ENCODE data around the gene CEBPG.

Gene CEBPG

DNA sequence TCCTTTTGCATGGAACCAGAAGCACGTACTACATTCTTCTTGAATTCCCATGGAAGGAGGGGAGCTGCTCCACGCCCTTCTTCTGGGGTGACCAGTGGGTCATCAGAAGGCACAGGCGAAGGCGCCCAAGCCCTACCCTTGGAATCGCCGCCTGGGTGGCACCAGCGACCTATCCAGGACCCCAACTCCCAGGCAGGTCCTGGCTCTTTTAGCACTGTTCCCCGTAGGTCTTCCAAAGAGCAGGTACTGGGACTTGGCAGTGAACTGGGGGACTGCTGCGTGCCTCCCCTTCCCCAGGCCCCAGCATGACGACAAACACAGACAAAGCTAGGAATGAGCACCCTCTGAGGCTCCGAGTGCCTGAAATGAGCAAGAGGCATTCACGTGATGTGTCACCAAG is 45.0 kb downstream of the CEBPG start:
- Histone ChIP-seq H3K36me3 (ENCODE audit: control insufficient read depth, insufficient read depth, low read length) (no peaks in the 10 kb centered on the region), H3K4me1 (ENCODE audit: control insufficient read depth, insufficient read depth, low read length) (peaks cover 8% of the 10 kb centered on the region; the same call in 1 of the 2 replicates), H3K9ac (ENCODE audit: low read depth, low read length) (no peak overlapping the region), H3K27me3 (ENCODE audit: control insufficient read depth, insufficient read depth, low read length) (no peaks in the 10 kb centered on the region), H3K9me3 (ENCODE audit: control insufficient read depth, insufficient read depth, low read length) (no peaks in the 10 kb centered on the region), H3K27ac (ENCODE audit: low read depth, low read length) (no peak overlapping the region), H3K4me3 (ENCODE audit: low read depth, low read length) (no peak overlapping the region)

DNA sequence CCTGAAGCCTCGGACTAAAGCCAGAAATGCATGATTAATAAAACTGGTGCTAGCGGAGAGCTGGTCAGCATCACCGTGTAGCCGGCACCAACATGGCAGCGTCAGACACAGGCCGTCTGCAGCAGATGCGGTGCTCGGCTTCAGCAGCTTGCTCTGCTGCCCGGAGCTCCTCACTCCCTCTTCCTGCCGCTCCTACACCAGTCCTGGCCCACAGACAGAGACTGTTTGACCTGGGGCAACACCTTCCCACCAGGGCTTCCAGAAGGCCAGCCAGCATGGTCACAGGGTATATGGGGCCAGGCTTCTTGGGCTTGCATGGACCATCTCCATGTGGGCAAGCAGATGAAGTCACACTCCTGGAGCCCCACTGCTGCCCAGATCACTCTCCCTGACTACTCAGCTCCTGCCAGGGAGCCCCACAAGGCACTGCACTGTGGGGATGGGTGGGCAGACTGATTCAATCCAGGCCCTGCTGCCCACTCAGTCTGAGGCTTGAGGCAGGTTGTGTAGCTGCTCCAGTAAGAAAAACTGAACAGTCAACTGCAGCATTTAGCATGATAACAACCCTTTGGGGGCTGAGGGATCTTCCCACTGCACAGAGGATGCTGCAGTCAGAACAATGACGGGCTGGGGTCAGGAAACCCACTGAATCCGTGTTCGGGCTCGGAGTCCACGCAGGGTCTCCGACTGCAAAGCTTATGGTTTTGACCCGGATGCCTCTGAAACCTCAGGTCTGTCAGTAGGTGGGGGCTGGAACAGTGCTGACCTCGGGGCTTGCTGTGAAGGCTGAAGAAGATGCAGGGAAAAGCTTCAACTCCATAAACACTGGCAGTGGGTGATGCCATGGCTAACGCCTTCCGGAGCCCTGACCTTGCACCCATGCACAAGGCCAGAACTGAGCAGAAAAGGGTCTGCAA is 45.6 kb downstream of the CEBPG start:
- H3K4me1 ChIP-seq (ENCODE audit: control insufficient read depth, insufficient read depth, low read length) = peaks cover 8% of the 10 kb centered on the region; the same call in 1 of the 2 replicates
- H3K9ac ChIP-seq (ENCODE audit: low read depth, low read length) = no peak overlapping the region
- H3K27ac ChIP-seq (ENCODE audit: low read depth, low read length) = no peak overlapping the region
- H3K4me3 ChIP-seq (ENCODE audit: low read depth, low read length) = no peak overlapping the region
- no peaks in the 10 kb centered on the region for H3K9me3 ChIP-seq (ENCODE audit: control insufficient read depth, insufficient read depth, low read length)
- no peaks in the 10 kb centered on the region for H3K36me3 ChIP-seq (ENCODE audit: control insufficient read depth, insufficient read depth, low read length)
- no peaks in the 10 kb centered on the region for H3K27me3 ChIP-seq (ENCODE audit: control insufficient read depth, insufficient read depth, low read length)

DNA sequence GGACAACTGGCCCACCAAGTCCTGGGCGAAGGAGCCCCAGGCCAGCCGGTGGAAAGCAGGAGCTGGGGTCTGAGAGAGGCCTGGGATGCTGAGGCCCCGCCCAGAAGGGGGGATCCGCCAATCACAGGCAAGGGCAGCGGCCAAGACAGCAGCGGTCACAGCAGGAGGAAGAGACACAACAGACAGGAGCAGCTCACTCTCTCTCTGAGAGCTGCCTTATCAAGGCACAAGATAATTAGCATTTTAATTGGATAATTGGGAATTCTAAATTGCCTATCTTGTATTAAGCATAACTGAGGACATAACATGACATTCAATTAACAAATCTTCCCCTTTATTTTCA is 46.2 kb downstream of the CEBPG start:
- H3K36me3 ChIP-seq (ENCODE audit: control insufficient read depth, insufficient read depth, low read length) = no peaks in the 10 kb centered on the region
- H3K9ac ChIP-seq (ENCODE audit: low read depth, low read length) = no peak overlapping the region
- no peak overlapping the region for H3K27ac ChIP-seq (ENCODE audit: low read depth, low read length)
- no peaks in the 10 kb centered on the region for H3K9me3 ChIP-seq (ENCODE audit: control insufficient read depth, insufficient read depth, low read length)
- H3K27me3 ChIP-seq (ENCODE audit: control insufficient read depth, insufficient read depth, low read length) = no peaks in the 10 kb centered on the region
- peaks cover 8% of the 10 kb centered on the region; the same call in 1 of the 2 replicates for H3K4me1 ChIP-seq (ENCODE audit: control insufficient read depth, insufficient read depth, low read length)
- no peak overlapping the region for H3K4me3 ChIP-seq (ENCODE audit: low read depth, low read length)

- H3K4me3 ChIP-seq (ENCODE audit: low read depth, low read length) = no peak overlapping the region
- no peak overlapping the region for H3K9ac ChIP-seq (ENCODE audit: low read depth, low read length)
- peaks cover 8% of the 10 kb centered on the region; the same call in 1 of the 2 replicates for H3K4me1 ChIP-seq (ENCODE audit: control insufficient read depth, insufficient read depth, low read length)
- H3K27ac ChIP-seq (ENCODE audit: low read depth, low read length) = no peak overlapping the region
- H3K27me3 ChIP-seq (ENCODE audit: control insufficient read depth, insufficient read depth, low read length) = no peaks in the 10 kb centered on the region
- H3K36me3 ChIP-seq (ENCODE audit: control insufficient read depth, insufficient read depth, low read length) = no peaks in the 10 kb centered on the region
- no peaks in the 10 kb centered on the region for H3K9me3 ChIP-seq (ENCODE audit: control insufficient read depth, insufficient read depth, low read length)
Observed at GRCh38 chr19:33420821-33421220, 47.3 kb downstream of the CEBPG start.

GRCh38 chr19:33421368-33421767 is 47.9 kb downstream of the CEBPG start:
- Histone ChIP-seq H3K4me3 (ENCODE audit: low read depth, low read length) (no peak overlapping the region), H3K9ac (ENCODE audit: low read depth, low read length) (no peak overlapping the region), H3K4me1 (ENCODE audit: control insufficient read depth, insufficient read depth, low read length) (peaks cover 8% of the 10 kb centered on the region; the same call in 1 of the 2 replicates), H3K27ac (ENCODE audit: low read depth, low read length) (no peak overlapping the region), H3K36me3 (ENCODE audit: control insufficient read depth, insufficient read depth, low read length) (no peaks in the 10 kb centered on the region), H3K27me3 (ENCODE audit: control insufficient read depth, insufficient read depth, low read length) (no peaks in the 10 kb centered on the region), H3K9me3 (ENCODE audit: control insufficient read depth, insufficient read depth, low read length) (no peaks in the 10 kb centered on the region)

DNA sequence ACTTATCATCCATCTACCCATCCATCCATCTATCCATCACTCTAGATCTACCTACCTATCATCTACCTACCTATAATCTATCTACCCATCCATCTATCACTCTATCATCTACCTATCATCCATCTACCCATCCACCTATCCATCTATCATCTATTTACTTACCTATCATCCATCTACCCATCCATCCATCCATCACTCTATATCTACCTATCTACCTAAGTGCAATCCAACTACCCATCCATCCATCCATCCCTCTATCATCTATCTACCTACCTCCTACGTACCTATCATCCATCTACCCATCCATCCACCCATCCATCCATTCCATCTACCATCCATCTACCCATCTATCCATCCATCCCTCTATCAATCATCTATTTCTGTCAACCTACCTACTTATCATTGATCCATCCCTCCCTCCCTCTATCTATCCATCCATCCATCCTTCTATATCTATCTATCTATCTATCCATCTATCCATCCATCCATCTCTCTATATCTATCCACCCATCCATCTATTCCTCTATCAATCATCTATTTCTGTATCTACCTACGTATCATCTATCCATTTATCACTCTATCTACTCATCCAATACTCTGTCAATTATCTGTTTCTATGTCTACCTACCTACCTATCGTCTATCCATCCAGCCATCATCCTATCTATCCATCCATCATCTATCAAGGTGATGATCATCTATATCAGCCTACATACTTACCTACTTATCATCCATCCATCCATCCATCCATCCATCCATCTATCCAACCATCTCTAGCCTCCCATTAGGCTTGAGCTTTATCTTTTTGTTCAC is 49.1 kb downstream of the CEBPG start:
- H3K27me3 ChIP-seq (ENCODE audit: control insufficient read depth, insufficient read depth, low read length) = no peaks in the 10 kb centered on the region
- H3K4me3 ChIP-seq (ENCODE audit: low read depth, low read length) = no peak overlapping the region

GRCh38 chr19:33424181-33424580 is 50.7 kb downstream of the CEBPG start:
- Histone ChIP-seq H3K36me3 (ENCODE audit: control insufficient read depth, insufficient read depth, low read length) (no peaks in the 10 kb centered on the region), H3K27me3 (ENCODE audit: control insufficient read depth, insufficient read depth, low read length) (no peaks in the 10 kb centered on the region), H3K9me3 (ENCODE audit: control insufficient read depth, insufficient read depth, low read length) (no peaks in the 10 kb centered on the region), H3K4me1 (ENCODE audit: control insufficient read depth, insufficient read depth, low read length) (peaks cover 8% of the 10 kb centered on the region; the same call in 1 of the 2 replicates), H3K9ac (ENCODE audit: low read depth, low read length) (no peak overlapping the region), H3K4me3 (ENCODE audit: low read depth, low read length) (no peak overlapping the region), H3K27ac (ENCODE audit: low read depth, low read length) (no peak overlapping the region)

More for the DNA sequence above, 49.1 kb downstream of the CEBPG start:
- Histone ChIP-seq H3K9ac (ENCODE audit: low read depth, low read length) (no peak overlapping the region), H3K27ac (ENCODE audit: low read depth, low read length) (no peak overlapping the region), H3K36me3 (ENCODE audit: control insufficient read depth, insufficient read depth, low read length) (no peaks in the 10 kb centered on the region), H3K9me3 (ENCODE audit: control insufficient read depth, insufficient read depth, low read length) (no peaks in the 10 kb centered on the region), H3K4me1 (ENCODE audit: control insufficient read depth, insufficient read depth, low read length) (peaks cover 8% of the 10 kb centered on the region; the same call in 1 of the 2 replicates)

DNA sequence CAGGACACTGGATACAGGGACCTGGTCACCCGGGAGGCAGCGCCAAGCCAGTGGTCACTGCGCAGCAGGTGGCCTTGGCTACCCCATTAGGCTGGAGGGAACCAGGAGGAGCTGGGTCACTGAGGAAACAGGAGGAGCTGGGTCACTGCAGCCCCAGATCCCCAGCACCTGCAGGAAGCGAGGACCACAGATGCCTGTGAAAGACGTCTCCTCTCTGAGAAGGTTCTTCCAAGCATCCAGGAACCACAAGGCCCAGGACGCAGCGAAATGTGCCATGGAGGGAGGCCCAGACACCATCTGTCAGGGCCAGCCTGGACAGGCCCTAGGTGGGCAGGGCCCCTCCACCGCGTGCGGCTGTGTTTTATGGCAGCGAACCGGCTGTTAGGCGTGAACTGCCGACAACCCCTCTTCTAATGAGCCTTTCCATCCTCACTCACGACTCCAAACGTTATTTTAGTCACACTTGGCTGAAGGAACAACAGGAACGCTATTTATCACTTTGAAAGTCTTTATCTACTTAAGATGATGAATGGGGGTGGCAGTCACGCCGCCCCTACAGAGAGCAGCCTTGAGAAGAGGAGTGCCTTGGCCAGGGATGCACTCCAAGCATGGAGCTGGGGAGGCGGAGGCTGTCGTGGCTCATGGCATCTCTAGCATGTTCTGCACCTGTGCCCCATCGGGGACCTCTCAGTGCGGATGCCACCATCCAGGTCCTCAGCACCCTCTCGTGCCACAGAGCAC is 53.3 kb downstream of the CEBPG start:
- no peak overlapping the region for H3K4me3 ChIP-seq (ENCODE audit: low read depth, low read length)
- H3K36me3 ChIP-seq (ENCODE audit: control insufficient read depth, insufficient read depth, low read length) = no peaks in the 10 kb centered on the region
- H3K9me3 ChIP-seq (ENCODE audit: control insufficient read depth, insufficient read depth, low read length) = no peaks in the 10 kb centered on the region
- no peaks in the 10 kb centered on the region for H3K4me1 ChIP-seq (ENCODE audit: control insufficient read depth, insufficient read depth, low read length)
- no peaks in the 10 kb centered on the region for H3K27me3 ChIP-seq (ENCODE audit: control insufficient read depth, insufficient read depth, low read length)
- no peak overlapping the region for H3K27ac ChIP-seq (ENCODE audit: low read depth, low read length)
- no peak overlapping the region for H3K9ac ChIP-seq (ENCODE audit: low read depth, low read length)

DNA sequence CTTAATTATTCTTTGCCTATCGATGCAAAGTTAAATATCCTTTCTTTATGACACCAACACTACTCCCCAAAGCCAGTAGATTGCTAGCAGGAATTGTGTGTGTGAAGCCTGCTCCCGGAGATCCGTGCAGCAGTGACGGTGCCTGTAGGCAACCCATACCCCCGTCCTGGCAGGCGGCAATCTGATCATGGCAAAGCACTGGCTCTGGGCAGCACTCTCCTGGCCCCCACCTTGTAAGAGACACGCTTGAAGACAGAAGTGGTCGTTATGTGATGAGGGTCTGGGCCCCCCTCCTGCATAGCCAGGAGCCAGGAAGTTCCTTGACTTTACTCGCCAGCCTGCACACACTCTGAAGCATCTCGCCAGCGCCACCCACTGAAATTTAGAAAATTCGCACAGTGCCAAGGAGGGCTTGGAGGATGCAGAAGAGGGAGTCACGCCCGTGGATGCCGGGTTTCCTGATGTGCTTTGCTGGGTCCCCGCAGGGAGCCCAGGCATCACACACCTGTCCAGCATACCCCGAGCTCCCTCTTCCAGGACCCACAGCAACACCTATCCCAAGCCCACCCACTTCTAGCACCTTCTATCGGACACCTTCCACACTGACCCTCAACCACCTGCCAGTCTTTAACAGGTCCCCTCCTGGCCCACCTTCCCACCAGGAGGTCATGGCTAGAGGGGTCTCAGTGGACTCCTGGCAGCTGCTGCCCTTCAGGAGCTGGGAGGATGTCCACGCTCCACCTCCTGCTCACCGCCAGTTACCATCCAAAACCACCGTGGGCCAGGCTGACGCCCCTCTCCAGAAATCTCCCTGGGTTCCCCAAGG is 54.5 kb downstream of the CEBPG start:
- no peak overlapping the region for H3K27ac ChIP-seq (ENCODE audit: low read depth, low read length)
- H3K27me3 ChIP-seq (ENCODE audit: control insufficient read depth, insufficient read depth, low read length) = no peaks in the 10 kb centered on the region
- H3K4me1 ChIP-seq (ENCODE audit: control insufficient read depth, insufficient read depth, low read length) = no peaks in the 10 kb centered on the region
- no peak overlapping the region for H3K9ac ChIP-seq (ENCODE audit: low read depth, low read length)
- H3K4me3 ChIP-seq (ENCODE audit: low read depth, low read length) = no peak overlapping the region
- no peaks in the 10 kb centered on the region for H3K9me3 ChIP-seq (ENCODE audit: control insufficient read depth, insufficient read depth, low read length)
- no peaks in the 10 kb centered on the region for H3K36me3 ChIP-seq (ENCODE audit: control insufficient read depth, insufficient read depth, low read length)

DNA sequence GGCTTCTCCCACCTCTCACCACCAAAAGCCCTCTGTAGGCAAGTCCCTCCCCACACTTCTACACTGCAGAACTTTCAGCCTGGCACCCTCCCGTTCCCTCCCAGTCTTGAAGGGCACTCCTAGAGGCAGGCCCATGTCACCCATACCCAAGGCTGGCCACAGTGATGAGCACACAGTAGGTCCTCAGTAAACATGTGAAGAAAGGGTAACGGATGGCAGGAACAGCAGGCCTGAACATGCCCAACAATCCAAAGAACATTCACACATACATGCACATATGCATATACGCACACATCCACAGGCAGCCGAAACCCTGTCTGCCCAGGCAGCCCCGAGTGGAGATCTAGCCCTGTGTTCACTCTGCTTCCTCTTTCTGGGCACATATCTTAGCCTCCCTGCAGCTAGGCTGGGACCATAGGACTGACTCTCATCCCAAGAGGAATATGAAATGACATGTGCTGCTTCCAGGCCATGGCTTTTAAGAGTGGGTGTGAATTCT is 55.2 kb downstream of the CEBPG start:
- H3K36me3 ChIP-seq (ENCODE audit: control insufficient read depth, insufficient read depth, low read length) = no peaks in the 10 kb centered on the region
- no peaks in the 10 kb centered on the region for H3K9me3 ChIP-seq (ENCODE audit: control insufficient read depth, insufficient read depth, low read length)
- no peak overlapping the region for H3K27ac ChIP-seq (ENCODE audit: low read depth, low read length)
- H3K9ac ChIP-seq (ENCODE audit: low read depth, low read length) = no peak overlapping the region
- no peak overlapping the region for H3K4me3 ChIP-seq (ENCODE audit: low read depth, low read length)
- H3K27me3 ChIP-seq (ENCODE audit: control insufficient read depth, insufficient read depth, low read length) = no peaks in the 10 kb centered on the region
- H3K4me1 ChIP-seq (ENCODE audit: control insufficient read depth, insufficient read depth, low read length) = no peaks in the 10 kb centered on the region

Measured in HUES48 (cell line).